ENCODE results near the gene EID1. TPM values are rescaled to one million over a fixed set of nuclear protein-coding genes. Genes with fewer than 3 reads are reported as not detected.

The EID1 gene
- total RNA-seq, 1 donor from 2014 or later = 233 TPM

GRCh38 chr15:48862705-48863104, 15.2 kb upstream of the EID1 start:
- TF ChIP-seq, protein P1, sequence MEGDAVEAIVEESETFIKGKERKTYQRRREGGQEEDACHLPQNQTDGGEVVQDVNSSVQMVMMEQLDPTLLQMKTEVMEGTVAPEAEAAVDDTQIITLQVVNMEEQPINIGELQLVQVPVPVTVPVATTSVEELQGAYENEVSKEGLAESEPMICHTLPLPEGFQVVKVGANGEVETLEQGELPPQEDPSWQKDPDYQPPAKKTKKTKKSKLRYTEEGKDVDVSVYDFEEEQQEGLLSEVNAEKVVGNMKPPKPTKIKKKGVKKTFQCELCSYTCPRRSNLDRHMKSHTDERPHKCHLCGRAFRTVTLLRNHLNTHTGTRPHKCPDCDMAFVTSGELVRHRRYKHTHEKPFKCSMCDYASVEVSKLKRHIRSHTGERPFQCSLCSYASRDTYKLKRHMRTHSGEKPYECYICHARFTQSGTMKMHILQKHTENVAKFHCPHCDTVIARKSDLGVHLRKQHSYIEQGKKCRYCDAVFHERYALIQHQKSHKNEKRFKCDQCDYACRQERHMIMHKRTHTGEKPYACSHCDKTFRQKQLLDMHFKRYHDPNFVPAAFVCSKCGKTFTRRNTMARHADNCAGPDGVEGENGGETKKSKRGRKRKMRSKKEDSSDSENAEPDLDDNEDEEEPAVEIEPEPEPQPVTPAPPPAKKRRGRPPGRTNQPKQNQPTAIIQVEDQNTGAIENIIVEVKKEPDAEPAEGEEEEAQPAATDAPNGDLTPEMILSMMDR (IDR thresholded peaks at IDR 0.05; ENCODE audit: insufficient read depth, low read length, severe bottlenecking) = no peak
- DNase-seq (ENCODE audit: low read depth) (no peak), FAIRE-seq (no peak)
- Histone ChIP-seq H3K27me3 (ENCODE audit: control insufficient read depth, insufficient read depth, low read length) (no peaks in the 10 kb centered on the region), H3K36me3 (ENCODE audit: control insufficient read depth, insufficient read depth, low read length) (no peaks in the 10 kb centered on the region), H3K4me3 (ENCODE audit: low read depth, low read length) (no peak overlapping the region)

DNA sequence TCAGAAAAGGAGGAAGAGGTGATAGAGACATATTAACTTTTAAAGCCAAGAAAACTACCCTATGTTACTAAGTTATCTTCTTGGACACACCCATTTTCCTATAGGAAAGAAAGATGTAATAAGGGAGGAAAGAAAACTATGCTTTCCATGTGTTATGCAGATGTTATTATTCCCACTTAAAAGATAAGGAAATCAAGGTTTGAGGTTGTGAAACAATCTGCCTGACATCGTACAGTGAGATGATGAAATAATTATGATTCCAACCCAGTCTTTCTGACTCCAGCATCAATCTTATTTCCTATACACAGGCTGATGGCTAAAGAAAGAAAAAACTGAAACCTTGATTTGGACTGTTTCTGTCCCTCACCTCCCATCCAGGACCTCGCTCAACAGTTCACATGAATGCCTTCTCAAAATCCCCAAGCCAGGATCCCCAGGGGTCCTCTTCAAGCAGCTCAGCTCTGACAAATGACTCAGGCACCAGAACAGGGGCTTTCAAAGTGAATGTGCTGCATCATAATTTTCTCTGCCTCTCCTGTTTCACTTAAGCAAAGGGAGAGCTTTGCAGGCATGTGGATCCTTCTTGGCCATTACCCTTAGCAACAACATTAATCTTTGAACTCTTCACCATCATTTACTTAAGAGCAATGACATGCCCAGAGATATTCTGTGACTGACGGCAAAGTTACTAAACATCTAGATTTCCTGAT, 12.4 kb upstream of the EID1 start:
- FAIRE-seq = no peak
- H3K4me3 ChIP-seq (ENCODE audit: low read depth, low read length) = no peak overlapping the region
- TF ChIP-seq, protein P1 (IDR thresholded peaks at IDR 0.05; ENCODE audit: insufficient read depth, low read length, severe bottlenecking) = no peak
- no peaks in the 10 kb centered on the region for H3K27me3 ChIP-seq (ENCODE audit: control insufficient read depth, insufficient read depth, low read length)
- H3K36me3 ChIP-seq (ENCODE audit: control insufficient read depth, insufficient read depth, low read length) = no peaks in the 10 kb centered on the region
- DNase-seq (ENCODE audit: low read depth) = no peak

DNA sequence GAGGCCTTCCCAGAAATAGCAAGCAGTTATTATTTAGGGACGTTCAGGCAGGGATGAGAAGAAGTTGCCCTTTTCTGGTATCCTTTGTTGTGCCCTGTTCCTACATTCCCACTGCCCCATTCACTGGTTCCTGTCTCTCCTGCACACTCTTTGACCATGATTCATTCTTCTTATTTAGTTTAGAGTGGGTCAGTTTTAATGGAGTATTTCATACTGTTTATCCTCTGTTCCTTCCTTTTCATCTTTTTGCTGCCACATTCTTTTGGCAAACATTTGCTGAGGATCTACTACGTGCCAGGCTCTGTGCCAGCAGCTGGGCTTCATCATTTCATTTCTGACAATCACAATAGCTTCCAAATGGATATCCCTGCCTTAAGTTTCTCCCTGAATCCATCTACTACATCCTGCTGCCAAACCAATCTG, 11.8 kb upstream of the EID1 start:
- Histone ChIP-seq H3K27me3 (ENCODE audit: control insufficient read depth, insufficient read depth, low read length) (no peaks in the 10 kb centered on the region), H3K4me3 (ENCODE audit: low read depth, low read length) (no peak overlapping the region), H3K36me3 (ENCODE audit: control insufficient read depth, insufficient read depth, low read length) (no peaks in the 10 kb centered on the region)
- DNase-seq (ENCODE audit: low read depth) (no peak), FAIRE-seq (no peak)
- TF ChIP-seq, protein P1 (IDR thresholded peaks at IDR 0.05; ENCODE audit: insufficient read depth, low read length, severe bottlenecking) = no peak

- no peaks in the 10 kb centered on the region for H3K27me3 ChIP-seq (ENCODE audit: control insufficient read depth, insufficient read depth, low read length)
- FAIRE-seq (no peak), DNase-seq (ENCODE audit: low read depth) (peak; percentile 80)
- TF ChIP-seq, protein P1 (IDR thresholded peaks at IDR 0.05; ENCODE audit: insufficient read depth, low read length, severe bottlenecking) = no peak
- no peak overlapping the region for H3K4me3 ChIP-seq (ENCODE audit: low read depth, low read length)
- H3K36me3 ChIP-seq (ENCODE audit: control insufficient read depth, insufficient read depth, low read length) = no peaks in the 10 kb centered on the region
Measured at GRCh38 chr15:48868023-48868422, 9.9 kb upstream of the EID1 start.

- Histone ChIP-seq H3K4me3 (ENCODE audit: low read depth, low read length) (no peak overlapping the region), H3K36me3 (ENCODE audit: control insufficient read depth, insufficient read depth, low read length) (no peaks in the 10 kb centered on the region), H3K27me3 (ENCODE audit: control insufficient read depth, insufficient read depth, low read length) (no peaks in the 10 kb centered on the region)
- FAIRE-seq (no peak), DNase-seq (ENCODE audit: low read depth) (peak; percentile 94)
- TF ChIP-seq, protein P1 (IDR thresholded peaks at IDR 0.05; ENCODE audit: insufficient read depth, low read length, severe bottlenecking) = no peak
Measured at GRCh38 chr15:48868536-48868935, 9.4 kb upstream of the EID1 start.

- Histone ChIP-seq H3K4me3 (ENCODE audit: low read depth, low read length) (no peak overlapping the region), H3K36me3 (ENCODE audit: control insufficient read depth, insufficient read depth, low read length) (no peaks in the 10 kb centered on the region), H3K27me3 (ENCODE audit: control insufficient read depth, insufficient read depth, low read length) (no peaks in the 10 kb centered on the region)
- FAIRE-seq (no peak), DNase-seq (ENCODE audit: low read depth) (no peak)
- TF ChIP-seq, protein P1 (IDR thresholded peaks at IDR 0.05; ENCODE audit: insufficient read depth, low read length, severe bottlenecking) = no peak
Measured at GRCh38 chr15:48869966-48870365, 8.0 kb upstream of the EID1 start.
